GM18519 (cell line): Measurements from ENCODE around the gene UNC5C.
"Not testable (repeated sequence)": the region's sequence is repeated elsewhere in the genome, so short reads cannot be mapped to it uniquely, and the experiment has no call there.

Experiments
- ATAC-seq: cut with Tn5 transposase; IDR thresholded peaks from one replicate; pipeline ENCODE4 v1.9.1; 2021; ENCODE audit warnings: mild to moderate bottlenecking, moderate library complexity; ENCODE audit not compliant: unreplicated experiment, low FRiP score

Gene UNC5C

DNA sequence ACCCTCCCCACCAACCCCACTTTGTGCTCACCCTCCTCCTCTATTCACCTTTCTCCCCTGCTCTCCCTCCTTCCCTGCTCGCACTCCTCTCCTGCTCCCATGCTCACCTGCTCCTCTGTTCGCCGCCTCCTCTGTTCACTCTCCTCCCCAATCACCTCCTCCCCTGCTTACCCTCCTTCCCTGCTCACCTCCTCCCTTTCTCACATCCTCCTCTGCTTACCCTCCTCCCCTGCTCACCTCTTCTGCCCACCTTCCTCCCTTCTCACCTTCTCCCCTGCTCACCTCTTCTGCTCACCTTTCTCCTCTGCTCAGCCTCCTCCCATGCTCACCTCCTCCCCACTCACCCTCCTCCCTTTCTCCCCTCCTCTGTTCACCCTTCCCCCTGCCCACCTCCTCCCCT lies 357.2 kb downstream of the UNC5C start:
- ATAC-seq: no peak

DNA sequence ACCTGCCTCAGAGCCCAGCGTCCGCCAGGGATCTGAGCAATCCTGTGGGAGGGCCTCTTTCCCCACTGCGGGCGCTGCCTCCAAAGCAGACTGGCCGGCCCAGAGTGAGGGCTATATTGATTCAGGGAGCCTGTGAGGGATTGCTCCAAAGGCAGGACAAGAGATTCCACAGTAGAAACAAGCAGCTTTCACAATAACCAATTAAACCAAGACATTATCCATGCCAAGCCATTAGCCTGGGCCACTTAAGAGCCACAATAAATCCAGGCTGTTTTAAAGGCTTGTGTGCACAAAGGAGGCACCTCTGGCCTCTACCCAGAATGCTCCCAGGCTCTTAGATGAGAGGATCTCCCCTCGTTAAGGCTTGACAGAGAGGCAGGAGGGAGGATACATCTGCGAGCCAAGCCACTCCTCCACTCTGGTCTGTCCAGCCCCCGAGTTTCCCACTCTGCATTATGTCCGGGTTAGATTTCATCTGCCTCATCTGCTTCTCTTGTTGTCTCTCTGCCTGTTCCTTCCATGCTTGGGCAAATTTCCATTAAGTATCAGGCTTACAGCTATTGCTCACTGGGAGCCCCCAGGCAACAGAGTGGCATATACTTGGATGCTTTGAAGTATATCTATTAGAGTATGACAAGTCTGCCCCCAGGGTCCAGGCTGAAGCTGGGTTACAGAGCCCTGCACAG lies 357.9 kb downstream of the UNC5C start:
- ATAC-seq: no peak

DNA sequence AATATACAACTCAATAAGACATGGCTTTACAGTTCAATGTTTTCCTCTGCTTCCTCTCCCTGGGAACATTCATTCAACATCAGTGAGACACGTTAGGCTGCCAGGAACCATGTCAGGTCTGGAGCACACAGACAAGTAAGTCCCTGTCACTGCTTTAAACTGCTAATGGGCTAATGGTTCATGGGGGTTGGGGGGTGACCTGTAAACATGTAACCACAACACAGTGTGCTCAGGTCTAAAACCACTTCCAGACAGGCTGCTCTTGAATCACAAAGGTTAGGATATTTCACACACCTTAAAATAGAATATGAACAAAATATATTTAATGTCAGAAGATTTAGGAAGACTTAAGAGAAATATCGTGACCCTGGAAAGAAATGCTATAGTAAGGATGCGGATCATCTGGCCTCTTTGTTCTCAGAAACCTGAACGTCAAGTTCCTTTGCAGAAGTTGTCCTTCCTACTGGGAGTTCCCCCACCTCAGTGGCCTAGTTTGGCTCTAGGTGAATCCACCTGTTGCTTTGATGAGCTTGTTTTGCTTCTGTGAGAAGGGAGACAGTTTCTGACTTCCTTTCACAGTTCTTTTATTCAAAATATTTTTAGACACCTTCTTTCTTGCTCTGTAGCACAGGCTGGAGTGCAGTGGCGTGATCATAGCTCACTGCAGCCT lies 359.9 kb downstream of the UNC5C start:
- ATAC-seq: no peak

DNA sequence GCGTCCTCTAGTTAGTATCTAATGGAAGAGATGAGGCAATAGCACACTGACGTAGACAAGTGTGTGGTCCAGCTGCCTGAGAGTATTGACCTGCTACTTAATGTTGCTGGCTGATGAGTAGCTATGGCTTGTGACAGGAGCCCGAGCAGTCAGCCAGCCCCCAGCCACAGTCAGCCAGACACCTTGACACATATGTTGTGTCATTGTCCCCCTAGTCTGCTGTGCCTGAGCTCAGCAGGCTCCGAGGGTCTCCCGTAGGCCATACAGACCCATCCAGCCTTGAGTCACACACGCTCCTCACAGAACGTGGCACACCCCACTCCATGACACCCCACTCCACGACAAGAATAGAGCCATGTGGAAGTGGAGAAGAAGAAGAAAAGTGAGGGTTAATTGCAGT lies 362.1 kb downstream of the UNC5C start:
- ATAC-seq: no peak

DNA sequence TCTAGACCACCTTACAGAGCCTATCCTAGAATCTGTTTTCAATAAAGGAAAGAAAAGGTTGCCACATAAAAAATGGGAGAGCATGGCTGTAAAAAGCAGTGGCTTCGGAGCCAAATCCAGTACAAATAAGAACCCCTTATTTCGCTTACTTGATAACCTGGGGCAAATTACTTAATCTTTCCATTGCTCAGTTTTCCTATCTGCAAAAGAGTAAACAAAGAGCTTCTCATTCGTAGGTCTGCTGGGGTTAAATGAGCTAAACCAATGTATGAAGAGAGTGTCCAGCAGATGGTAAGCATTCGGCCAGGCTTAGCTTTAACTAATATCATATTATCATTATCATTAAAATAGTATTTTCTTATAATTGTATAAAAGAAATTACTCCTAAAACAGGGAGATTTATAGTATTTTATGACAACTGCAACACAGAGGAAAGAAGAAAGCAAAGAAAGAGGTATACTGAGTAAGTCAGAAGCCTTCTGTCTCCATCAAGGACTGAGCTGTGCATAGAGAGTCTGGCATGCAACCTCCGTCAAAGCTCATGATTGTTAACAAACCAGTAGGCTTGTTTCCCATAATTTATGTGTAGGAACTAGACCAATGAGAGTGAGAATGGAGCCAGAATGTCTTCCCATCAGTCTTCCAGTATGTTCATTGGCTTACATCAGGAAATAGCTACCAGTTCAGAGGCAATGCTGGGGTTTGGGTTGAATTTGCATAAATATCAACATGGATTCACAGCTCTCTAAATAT lies 364.9 kb downstream of the UNC5C start:
- ATAC-seq: no peak

DNA sequence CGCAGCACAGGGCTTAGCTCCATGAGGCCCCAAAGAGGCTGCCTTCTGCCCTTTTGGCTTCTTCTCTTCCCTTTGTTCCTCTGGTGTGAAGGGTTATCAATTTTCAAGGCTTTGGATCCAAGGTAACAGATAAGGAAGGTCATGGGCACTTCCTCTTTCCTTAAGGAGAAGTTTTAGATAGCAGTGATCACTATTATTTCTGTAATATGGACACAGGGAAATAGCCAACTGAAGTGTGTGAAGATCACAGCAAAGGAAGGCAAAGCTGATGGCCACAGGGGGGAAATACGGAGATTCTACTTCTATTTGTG lies 366.8 kb downstream of the UNC5C start:
- ATAC-seq: no peak

DNA sequence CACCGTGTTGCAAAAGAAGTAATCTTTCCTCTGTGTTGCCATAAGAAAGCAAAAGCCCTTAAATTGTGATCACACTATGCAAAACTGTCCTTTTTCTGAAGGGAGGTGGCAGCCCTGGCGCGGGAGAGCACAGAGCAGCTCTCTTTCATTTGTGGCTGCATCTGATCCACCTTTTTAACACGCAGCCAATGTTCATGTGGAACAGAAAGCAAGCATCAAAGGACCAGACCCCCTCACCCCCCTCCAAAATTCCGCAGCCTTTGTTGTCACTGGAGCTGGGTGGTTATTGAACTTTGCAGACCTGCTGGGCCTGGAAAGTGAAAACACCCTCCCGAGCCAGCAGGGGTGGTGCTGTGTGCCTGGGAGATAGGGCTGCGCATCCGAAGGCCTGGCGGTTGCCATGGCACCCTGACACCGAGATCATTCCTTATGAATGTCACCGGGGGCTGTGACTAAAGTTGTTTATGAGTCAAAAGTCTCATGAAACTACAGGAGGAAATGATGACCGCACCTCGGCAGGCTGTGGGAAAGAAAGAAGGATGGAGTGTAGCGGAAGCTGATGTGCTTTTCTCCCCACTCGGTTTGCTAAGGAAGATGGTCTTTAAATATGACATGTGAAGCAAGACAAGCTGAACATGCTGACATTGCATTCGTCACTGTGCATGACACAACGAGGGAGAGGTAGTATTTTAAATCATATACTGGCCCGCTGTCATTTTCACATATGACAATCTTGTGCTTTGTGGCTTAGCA lies 367.4 kb downstream of the UNC5C start:
- ATAC-seq: no peak

DNA sequence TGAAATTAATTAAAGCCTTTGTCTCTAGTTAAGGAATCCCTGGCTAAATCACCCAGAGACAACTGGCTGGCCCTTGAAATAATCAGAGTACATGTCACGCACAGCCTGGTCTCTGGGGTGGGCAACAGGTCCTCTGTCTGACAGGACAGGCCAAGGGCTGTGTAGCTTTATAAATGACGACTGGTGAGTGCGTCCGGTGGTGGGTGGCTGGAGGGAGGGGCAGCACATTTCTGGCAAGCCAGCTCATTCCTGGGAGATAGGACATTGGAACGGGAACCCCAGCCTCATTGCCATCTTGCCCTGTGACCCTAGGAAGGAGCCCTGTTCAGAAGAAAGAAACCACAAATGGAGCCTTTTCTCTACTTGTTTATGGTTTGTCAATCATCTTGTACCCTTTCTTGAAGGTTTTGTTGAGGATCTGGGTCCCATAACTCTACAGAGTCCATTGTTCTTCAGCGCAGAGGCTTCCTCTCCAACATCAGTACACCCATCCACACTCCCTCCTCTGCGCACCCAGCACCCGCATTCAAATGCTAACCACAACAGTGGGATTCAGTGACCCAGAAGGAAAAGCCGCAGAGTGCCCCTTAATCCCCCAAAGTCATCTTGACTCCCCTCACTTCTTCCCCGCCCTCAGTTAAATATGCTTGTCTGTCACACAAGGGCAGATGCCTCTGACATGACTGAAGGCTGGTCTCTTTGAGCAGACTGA lies 368.1 kb downstream of the UNC5C start:
- ATAC-seq: no peak

DNA sequence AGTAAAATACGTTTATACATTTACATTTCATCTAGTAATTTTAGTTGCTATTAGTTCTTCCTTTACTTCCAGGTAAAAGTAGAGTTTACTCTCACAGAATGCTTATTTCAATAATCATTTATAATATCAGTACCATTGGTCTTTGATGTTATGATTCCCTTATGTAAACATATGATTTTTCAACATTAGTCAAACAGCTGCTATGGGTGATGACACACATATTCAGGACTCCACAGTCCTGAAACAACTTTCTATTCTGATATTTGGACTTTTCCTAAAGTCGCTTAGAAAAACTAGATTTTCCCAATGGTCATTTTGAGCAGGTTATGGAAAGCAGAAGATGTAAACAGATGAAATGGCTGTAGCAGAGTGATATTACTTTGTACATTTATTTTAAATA lies 369.8 kb downstream of the UNC5C start:
- no peak for ATAC-seq

DNA sequence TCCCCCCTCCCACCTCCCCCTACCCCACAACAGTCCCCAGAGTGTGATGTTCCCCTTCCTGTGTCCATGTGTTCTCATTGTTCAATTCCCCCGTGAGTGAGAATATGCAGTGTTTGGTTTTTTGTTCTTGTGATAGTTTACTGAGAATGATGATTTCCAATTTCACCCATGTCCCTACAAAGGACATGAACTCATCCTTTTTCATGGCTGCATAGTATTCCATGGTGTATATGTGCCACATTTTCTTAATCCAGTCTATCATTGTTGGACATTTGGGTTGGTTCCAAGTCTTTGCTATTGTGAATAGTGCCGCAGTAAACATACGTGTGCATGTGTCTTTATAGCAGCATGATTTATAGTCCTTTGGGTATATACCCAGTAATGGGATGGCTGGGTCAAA lies 377.4 kb downstream of the UNC5C start:
- not testable (repeated sequence) for ATAC-seq

DNA sequence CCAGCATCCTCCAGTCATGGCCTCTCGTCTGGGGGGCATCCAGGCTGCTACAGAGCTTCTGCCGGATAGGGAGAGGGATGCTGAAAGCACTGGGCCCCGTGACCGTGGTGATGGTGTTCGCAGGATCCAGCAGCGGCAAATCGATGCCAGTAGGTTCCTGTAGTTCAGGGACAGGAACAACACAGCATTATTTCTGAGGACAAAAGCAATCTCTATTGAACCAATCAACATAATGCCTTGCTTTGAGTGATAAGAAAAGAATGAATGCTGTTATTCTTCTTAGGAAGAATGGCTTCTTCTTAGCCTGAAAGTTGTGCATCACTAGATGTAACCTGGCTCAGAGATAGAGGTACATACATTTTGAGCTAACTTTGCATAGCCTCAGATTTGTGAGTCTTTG lies 378.6 kb downstream of the UNC5C start:
- no peak for ATAC-seq

DNA sequence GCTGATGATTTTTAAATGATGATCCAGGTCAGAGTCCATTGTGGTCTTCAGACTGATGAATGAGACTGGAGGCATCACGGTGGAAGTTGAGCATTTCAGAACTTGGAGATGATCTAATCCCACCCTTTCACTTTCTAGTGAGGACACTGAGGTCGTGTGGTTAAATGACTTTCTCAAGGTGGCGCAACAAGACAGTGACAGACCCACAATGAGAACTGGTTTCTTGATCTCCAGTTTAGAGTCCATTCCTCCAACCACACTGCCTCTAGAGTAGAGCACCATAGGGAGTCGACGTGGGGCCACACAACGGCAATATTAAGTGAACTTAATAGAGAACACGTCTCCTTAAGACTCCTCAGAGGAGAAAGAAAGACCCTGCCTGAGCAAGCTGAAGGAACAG lies 381.0 kb downstream of the UNC5C start:
- ATAC-seq: no peak

DNA sequence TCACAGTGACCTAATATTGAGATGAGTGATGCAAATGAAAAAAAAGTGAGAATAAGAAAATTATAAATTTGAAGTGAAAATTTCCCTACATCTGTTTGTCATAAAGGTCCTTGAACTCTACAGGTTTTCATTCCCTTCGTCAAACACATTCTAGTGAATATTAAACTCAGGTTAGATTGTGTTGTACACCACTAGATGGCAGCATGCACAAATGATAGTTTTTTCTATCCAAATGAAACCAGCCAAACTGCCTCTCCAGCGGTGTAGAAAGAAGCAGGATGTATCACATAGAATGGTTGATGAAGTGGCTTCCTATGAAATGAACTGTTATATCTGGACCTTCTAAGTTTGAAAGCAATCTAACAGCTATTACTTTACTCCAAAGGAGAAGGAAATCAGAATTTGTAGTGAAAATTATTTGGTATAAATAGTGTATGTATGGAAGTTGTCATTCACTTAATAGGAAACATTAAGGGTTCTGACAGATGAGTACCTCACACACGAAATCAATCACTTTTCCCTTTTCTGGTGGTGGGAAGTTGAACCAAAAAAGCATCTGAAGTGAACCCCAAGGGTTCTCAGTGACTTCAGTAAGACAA lies 382.7 kb downstream of the UNC5C start:
- peak; percentile 95 for ATAC-seq

DNA sequence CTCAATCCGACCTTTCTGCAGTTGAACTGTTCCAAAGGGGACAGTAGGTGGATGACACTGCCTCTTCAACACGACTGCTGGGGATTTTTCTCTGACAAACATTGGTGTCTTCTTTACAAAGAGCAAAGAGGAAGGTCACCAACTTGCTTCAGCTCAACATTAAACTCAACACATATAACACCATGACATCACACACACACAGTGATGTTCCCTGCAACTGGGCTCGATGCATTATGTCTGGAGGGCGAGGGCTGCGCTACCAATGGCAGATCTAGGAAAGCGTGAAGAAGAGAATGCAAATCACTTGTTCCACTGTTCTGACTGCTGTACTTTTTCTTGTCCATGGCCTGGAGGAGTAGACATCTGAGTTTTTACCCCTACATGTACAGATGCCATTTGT lies 385.9 kb downstream of the UNC5C start:
- ATAC-seq: no peak

DNA sequence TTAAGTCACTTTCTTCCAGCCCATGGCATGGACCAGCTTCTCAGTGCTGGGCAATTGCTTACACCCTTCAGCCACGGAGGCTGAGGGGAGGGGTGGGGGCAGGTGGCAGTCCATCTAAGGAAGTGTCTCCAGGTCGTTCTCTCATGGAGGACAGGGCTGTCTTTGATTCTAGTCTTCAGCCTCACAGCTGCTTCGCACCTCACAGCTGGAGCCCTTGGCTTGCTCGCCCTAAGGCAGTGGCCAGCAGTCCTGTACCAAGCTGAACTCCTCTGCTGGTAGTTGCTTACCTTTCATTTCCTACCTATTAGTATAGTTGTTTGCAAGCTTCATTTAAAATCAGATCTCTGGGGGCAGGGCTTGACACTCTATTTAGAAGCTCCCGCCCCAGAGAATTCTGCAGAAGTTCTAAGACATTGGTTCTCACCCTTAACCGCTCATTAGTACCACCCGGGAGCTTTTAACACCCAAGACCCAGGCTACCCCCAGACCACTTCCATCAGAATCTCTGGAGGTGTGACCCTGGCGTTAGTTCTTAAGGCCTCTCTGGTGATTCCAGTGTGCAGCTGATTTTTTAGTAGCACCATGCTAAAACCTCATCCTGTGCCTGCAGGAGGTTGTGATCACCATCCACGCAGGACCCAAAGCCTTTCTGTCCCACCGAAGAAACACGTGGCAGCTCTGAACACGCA lies 386.8 kb downstream of the UNC5C start:
- ATAC-seq: no peak

DNA sequence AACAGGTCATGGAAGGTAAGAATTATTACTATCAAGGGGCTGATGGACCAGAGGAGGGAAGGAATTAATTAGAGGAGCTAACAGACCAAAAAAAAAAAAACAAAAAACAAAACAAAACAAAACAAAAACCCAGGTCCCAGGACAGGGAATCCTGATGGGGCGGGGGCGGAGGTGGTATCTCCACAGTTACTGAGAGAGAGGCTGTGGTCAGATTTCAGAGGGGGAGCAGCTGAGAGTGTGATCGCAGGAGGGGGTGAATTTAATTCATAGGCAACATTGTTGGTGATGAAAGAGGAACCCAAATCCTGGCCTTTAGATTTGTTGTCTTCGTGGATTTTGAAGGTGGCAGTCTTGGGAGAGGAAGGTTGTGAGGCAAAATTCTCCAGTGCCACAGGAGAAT lies 389.4 kb downstream of the UNC5C start:
- ATAC-seq: no peak

DNA sequence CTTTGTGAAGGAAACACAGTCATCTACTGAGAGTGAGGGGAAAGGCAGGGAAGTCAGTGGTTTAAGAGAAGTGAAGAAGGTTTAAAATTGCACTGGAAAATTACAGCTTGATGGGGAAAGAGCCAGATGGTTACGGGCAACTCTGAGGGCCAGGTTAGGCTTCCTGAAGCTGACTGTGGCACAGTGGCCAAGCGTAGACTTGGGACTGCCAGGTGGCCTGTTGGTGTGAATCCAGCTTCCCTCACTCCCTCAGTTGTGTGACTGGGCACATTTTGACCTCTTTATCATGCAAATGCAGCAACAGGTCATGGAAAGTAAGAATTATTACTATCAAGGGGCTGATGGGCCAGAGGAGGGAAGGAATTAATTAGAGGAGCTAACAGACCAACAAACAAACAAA lies 390.1 kb downstream of the UNC5C start:
- ATAC-seq: no peak

DNA sequence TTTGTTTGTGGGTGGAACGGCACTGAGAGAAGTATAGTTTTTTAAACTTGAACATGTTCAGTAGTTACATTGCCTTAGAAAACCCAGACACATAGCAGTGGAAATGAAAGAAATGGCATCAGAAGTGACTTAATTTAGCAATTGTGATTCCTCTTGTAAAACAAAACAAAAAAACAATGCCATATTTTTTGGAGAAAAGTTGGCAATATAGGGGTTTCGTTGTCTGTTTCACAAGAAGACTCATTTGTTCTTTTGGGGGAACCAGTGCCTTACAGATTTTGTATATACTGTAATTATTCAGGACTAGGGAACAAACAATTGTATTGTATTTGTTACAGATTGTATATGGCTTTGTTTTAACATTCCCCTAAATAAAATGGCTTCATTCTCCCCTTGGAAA lies 390.7 kb downstream of the UNC5C start:
- no peak for ATAC-seq

DNA sequence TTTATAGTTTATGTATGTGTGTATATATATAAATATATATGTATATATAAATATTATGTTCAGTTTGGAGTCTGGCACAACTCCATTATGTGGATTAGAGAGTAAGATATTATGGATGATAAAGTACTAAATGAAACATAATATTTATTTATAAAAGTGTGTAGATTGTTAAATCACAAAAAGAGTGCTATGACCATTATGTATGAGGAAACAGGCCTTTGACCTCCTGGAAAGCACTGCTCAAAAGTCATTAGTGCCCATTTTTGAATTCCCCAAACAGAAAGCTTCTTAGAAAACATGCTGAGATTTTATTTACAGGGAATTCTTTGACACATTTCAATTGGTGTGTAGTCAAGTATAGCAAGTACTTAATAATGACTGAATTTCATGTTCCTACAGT lies 391.2 kb downstream of the UNC5C start:
- no peak for ATAC-seq

DNA sequence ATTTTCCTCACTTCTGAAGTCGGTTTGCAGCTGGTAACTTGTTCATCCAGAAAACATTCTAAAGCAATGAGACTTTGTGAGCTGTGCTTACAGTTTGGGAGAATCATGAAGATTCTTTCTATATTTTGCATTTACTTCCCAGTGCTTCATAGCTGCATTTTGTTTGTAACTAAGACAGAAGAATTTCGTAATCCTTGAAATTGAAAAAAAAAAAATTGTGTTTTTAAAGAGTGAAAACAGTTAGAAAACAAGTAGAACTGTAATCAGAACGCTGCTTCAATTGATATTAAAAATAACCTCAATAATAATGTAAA lies 392.4 kb downstream of the UNC5C start:
- no peak for ATAC-seq
